Astrocyte of the cerebellum (primary cell): ENCODE data around the gene TMEM86B.

Source experiments
- DNase-seq: peaks from one replicate; pipeline ENCODE4 v3.0.0-alpha.2; 2011; ENCODE audit warnings: low read depth
- H3K4me3 ChIP-seq: 2 replicates; pipeline ENCODE4 v1.5.1; 2011; ENCODE audit warnings: mild to moderate bottlenecking, low read depth, low read length, moderate library complexity
- CTCF ChIP-seq: IDR thresholded peaks from 2 replicates; pipeline ENCODE4 v1.5.1; 2012; ENCODE audit warnings: low read length, low read depth, moderate library complexity, mild to moderate bottlenecking; ENCODE audit errors: missing control alignments
- in situ Hi-C: cut with HindIII; loops from 2 replicates; pipeline ENCODE4 v1.10.0; 2017; ENCODE audit warnings: low sequenced_read_pairs

TMEM86B gene

DNA sequence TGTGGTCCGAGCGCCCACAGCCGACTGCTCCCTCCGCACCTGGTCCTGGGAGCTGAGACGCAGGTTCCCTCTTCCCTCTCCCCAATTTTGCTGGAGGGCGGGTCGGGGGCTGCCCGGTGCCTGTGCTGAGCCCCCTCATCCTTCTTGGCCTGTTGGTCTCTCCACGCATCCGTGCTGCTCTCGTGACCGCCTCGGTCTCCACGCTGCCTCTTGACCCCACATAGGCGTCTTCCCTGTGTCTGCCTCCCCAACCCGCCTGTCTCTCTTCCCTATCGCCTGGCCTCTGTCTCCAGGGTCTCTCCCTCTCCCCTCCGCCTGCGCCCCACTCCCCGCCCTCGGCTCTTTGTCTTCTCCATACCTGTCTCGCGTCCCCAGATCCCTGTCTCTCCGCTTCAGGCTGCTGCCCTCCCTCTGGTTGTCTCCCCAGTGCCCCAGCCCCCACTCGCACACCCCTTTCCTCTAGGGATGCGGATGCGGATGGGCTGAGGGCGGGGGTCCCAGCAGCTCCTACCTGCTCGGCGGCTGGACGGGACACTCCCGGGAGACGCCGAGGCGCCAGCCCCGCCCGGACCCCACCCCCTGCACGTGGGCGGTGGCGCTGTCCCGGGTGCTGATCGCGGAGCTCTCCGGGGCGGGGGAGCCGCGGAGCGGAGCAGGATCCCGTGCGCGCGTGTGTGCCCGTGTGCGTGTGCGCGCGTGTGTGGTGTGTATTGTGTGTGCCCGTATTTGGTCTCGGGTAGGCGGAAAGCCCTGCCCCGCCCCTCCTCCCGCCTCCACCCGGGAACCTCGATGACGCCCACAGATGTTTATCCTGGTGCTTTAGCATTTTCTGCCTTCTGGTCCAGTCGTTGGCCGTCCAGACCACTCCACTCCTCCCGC, 48.7 kb downstream of the TMEM86B start, which contains the start of gene SYT5:
Gene SYT5 (minus strand): TSS at position 684 of the 879 bp plus-strand sequence. CDS start 1,248 bp downstream, outside the sequence.
- H3K4me3 ChIP-seq: peak within 1 kb of the TSS; percentile 11
- in situ Hi-C loops: loop anchor here (5.0 to 10.0 kb wide), 4 partner anchors 75 to 235 kb away; partner anchors contain the start of genes COX6B2, PPP6R1 and RPL28
- no peak for DNase-seq
- TF ChIP-seq CTCF: no peak

DNA sequence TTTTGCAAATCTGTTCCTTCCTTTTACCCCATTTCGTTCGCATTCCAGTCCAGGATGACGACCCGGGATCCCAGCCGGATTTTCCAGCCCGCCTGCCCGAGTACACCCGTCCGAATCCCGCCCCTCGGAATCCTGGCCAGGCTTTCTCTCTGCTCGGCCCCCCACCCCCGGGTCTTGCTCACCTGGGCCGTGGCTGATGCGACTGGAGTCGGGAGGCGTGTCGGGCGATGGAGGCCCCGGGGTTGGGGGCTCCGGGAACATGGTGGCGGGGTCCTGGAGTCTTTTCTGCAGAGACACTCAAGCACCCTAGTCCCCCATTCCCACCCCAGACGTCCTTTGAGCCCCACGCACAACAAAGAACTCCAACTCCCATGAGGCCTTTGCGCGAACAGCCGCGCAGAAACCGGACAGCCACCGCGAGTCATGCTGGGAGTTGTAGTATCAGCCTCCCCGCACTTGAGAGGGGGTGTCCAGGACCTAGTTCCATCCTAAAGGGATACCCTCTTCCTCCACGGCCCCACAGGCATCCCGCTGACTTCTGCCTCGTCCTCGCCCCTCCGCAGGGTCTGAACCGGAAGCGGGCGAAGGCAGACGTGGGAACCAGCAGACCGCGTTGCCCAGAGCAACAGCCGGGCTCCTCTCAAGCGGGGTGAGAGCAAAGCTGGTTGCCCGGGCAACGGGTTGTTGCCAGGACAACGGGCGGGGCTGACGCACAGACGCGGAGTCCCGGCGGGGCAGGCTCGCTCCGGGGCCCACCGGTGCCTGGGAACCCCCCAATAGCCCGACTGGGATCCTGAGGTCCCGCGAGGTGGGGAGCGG, 49.6 kb downstream of the TMEM86B start:
- no peak for TF ChIP-seq CTCF
- no peak for DNase-seq

More for the DNA sequence above, 49.6 kb downstream of the TMEM86B start:
- H3K4me3 ChIP-seq: peak overlapping the region; percentile 11
- in situ Hi-C loops: loop anchor here (5.0 to 10.0 kb wide), 4 partner anchors 76 to 236 kb away; partner anchors contain the start of genes COX6B2, PPP6R1 and RPL28
